CD4-positive, alpha-beta T cell (primary cell): ENCODE results near the gene BCCIP. TPM values are rescaled to one million over a fixed set of nuclear protein-coding genes. Genes with fewer than 3 reads are reported as not detected.

ENCODE experiments used
- ATAC-seq: fragments of 200-7000 bp; cut with Tn5 transposase; one replicate; pipeline ENCODE4 v1.10.0; 2022; ENCODE audit warnings: mild to moderate bottlenecking; ENCODE audit not compliant: poor library complexity
- CTCF ChIA-PET: fragments of 350-600 bp; sonication (Branson Sonifier 250); formaldehyde crosslinking; loops from one replicate; lab custom pipeline; 2021; ENCODE audit warnings: antibody characterized with exemption, inconsistent platforms; lab: Charles Lee
- POLR2A ChIA-PET: fragments of 350-600 bp; sonication (Branson Sonifier 250); formaldehyde crosslinking; loops from one replicate; lab custom pipeline; 2021; ENCODE audit warnings: antibody characterized with exemption, inconsistent platforms; lab: Charles Lee
- DNase-seq, 14 experiments: peaks; one replicate each; pipeline ENCODE4 v3.0.0-alpha.2; 2013 to 2020; ENCODE audit warnings: mixed read lengths in 2 of 14
- H3K27ac ChIP-seq, 2 donors: one replicate each; pipeline versions ENCODE4 v1.5.1 to v1.7.0; 2013; ENCODE audit warnings: low read length in 2 of 2, low read depth in 1 of 2, mild to moderate bottlenecking in 1 of 2
- H3K27me3 ChIP-seq, 2 experiments: 1 replicate in 1 of 2; 2 replicates in 1 of 2; pipeline versions ENCODE4 v1.6.1 to v1.7.0; 2013; ENCODE audit warnings: low read length in 2 of 2, control low read depth in 1 of 2, mild to moderate bottlenecking in 1 of 2, moderate library complexity in 1 of 2; ENCODE audit not compliant: insufficient read depth in 2 of 2, control insufficient read depth in 1 of 2
- H3K36me3 ChIP-seq: one replicate; pipeline ENCODE4 v1.6.1; 2013; ENCODE audit warnings: low read length, control low read depth; ENCODE audit not compliant: insufficient read depth
- H3K4me1 ChIP-seq: one replicate; pipeline ENCODE4 v1.6.1; 2013; ENCODE audit warnings: low read length, control low read depth; ENCODE audit not compliant: insufficient read depth
- H3K4me3 ChIP-seq: one replicate; pipeline ENCODE4 v1.5.1; 2013; ENCODE audit warnings: mild to moderate bottlenecking, low read length, moderate library complexity
- H3K9me3 ChIP-seq, 2 experiments: 1 replicate in 1 of 2; 2 replicates in 1 of 2; pipeline versions ENCODE4 v1.6.1 to v1.7.0; 2013; ENCODE audit warnings: low read length in 2 of 2, mild to moderate bottlenecking in 2 of 2, control low read depth in 1 of 2, moderate library complexity in 1 of 2; ENCODE audit not compliant: control insufficient read depth in 1 of 2, insufficient read depth in 1 of 2
- H3K27ac Mint-ChIP-seq: one replicate; pipeline ENCODE4 v1.8.0; 2020; ENCODE audit warnings: mixed read lengths
- H3K27me3 Mint-ChIP-seq: one replicate; pipeline ENCODE4 v1.8.0; 2021; ENCODE audit warnings: mixed read lengths
- H3K36me3 Mint-ChIP-seq: one replicate; pipeline ENCODE4 v1.8.0; 2021; ENCODE audit warnings: low read depth, mixed read lengths
- H3K4me1 Mint-ChIP-seq: one replicate; pipeline ENCODE4 v1.8.0; 2021; ENCODE audit warnings: low read depth, mixed read lengths
- H3K4me3 Mint-ChIP-seq: one replicate; pipeline ENCODE4 v1.8.0; 2020; ENCODE audit warnings: mild to moderate bottlenecking, mixed read lengths
- H3K9me3 Mint-ChIP-seq: one replicate; pipeline ENCODE4 v1.8.0; 2020; ENCODE audit warnings: mixed read lengths
- CTCF ChIP-seq: fragments of 200-600 bp; IDR thresholded peaks from one replicate; pipeline ENCODE4 v1.8.0; 2022; ENCODE audit warnings: antibody characterized with exemption, mild to moderate bottlenecking
- intact Hi-C, 2 experiments: fragments of 100-400 bp; cut with DNase I in 1 of 2; cut with micrococcal nuclease in 1 of 2; formaldehyde crosslinking; loops; one replicate each; pipeline versions ENCODE4 v1.15.1 to v1.9.0; 2023 to 2025; cut with DNase I, micrococcal nuclease
- total RNA-seq, 174 experiments: library from RNA in 2 of 174; stranded (reverse) in 2 of 174; gene quantifications; one replicate each; pipeline ENCODE4 v1.2.3 and lab custom pipeline; 2021 to 2026

Gene BCCIP
- total RNA-seq, 2 experiments from 2014 or later, result 31.2 to 32.7 TPM

DNA sequence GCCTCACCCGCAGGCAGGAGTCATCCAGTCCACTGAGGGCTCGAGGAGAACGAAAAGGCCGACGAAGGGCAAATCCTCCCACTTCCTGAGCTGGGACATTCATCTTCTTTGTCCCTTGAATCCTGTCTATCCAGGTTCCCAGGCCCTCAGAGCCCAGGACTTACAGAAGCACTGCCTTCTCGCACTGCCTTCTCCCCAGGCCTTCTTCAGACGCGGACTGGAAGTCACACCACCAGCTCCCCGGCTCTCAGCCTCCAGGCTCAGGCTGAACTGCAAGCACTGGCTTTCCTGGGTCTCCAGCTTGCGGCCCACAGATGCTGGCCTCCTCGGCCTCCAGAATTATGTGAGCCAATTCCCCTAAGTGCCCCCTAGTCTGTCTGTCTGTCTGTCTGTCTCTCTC is 41.3 kb upstream of the BCCIP start:
- no peak for ATAC-seq
- no peaks in the 10 kb centered on the region for H3K27me3 ChIP-seq
- no peak overlapping the region for H3K4me3 Mint-ChIP-seq
- H3K9me3 ChIP-seq, result no peaks in the 10 kb centered on the region
- H3K9me3 Mint-ChIP-seq, result no peaks in the 10 kb centered on the region
- intact Hi-C loops, result no loop called here
- CTCF ChIA-PET, result no interaction called here
- H3K4me1 ChIP-seq, result no peaks in the 10 kb centered on the region
- peaks cover 7% of the 10 kb centered on the region for H3K36me3 Mint-ChIP-seq
- TF ChIP-seq CTCF, result no peak
- DNase-seq, result no peak
- no peaks in the 10 kb centered on the region for H3K27me3 Mint-ChIP-seq
- POLR2A ChIA-PET, result no interaction called here
- H3K27ac ChIP-seq, result no peak overlapping the region
- no peaks in the 10 kb centered on the region for H3K36me3 ChIP-seq
- H3K4me3 ChIP-seq, result no peak overlapping the region
- peaks cover 2% of the 10 kb centered on the region for H3K4me1 Mint-ChIP-seq
- no peak overlapping the region for H3K27ac Mint-ChIP-seq

GRCh38 chr10:125782616-125783015 is 40.7 kb upstream of the BCCIP start:
- no peak overlapping the region for H3K4me3 ChIP-seq
- H3K27me3 Mint-ChIP-seq, result no peaks in the 10 kb centered on the region
- H3K9me3 ChIP-seq, result no peaks in the 10 kb centered on the region
- H3K4me3 Mint-ChIP-seq, result no peak overlapping the region
- H3K4me1 Mint-ChIP-seq, result peaks cover 7% of the 10 kb centered on the region
- ATAC-seq, result no peak
- H3K36me3 Mint-ChIP-seq, result peaks cover 12% of the 10 kb centered on the region
- intact Hi-C loops, result no loop called here
- H3K27ac Mint-ChIP-seq, result no peak overlapping the region
- H3K36me3 ChIP-seq, result no peaks in the 10 kb centered on the region
- TF ChIP-seq CTCF, result no peak
- CTCF ChIA-PET, result no interaction called here
- no peaks in the 10 kb centered on the region for H3K9me3 Mint-ChIP-seq
- peaks cover 6% of the 10 kb centered on the region for H3K4me1 ChIP-seq
- POLR2A ChIA-PET, result no interaction called here
- no peak overlapping the region for H3K27ac ChIP-seq
- H3K27me3 ChIP-seq, result no peaks in the 10 kb centered on the region
- DNase-seq, result no peak

DNA sequence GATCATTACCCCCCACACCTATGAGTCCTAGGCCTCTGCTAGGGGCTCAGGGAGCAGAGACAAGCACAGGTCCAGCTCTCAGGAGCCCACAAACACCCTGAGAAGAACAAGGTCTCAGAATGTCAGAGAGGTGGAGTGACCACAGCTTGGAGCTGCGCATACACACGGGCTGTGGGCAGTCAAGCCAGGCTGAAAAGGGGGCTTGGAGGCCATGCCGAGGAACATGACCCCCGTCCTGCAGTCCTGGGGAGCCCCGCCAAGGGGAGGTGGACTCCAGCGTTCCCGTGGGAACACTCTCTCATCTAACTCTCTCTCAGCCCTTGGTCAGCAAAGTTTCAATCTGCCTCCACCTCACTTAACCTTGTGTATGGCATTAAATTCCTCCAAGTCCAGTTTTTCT is 39.9 kb upstream of the BCCIP start:
- H3K9me3 Mint-ChIP-seq, result no peaks in the 10 kb centered on the region
- no peak overlapping the region for H3K27ac Mint-ChIP-seq
- DNase-seq, result no peak
- peaks cover 13% of the 10 kb centered on the region for H3K36me3 Mint-ChIP-seq
- peaks cover 15% of the 10 kb centered on the region for H3K4me1 Mint-ChIP-seq
- no peak overlapping the region for H3K4me3 Mint-ChIP-seq
- intact Hi-C loops, result no loop called here
- Histone ChIP-seq H3K36me3 (no peaks in the 10 kb centered on the region), H3K4me1 (peaks cover 13% of the 10 kb centered on the region), H3K9me3 (no peaks in the 10 kb centered on the region), H3K27me3 (no peaks in the 10 kb centered on the region), H3K27ac (no peak overlapping the region), H3K4me3 (no peak overlapping the region)
- POLR2A ChIA-PET, result no interaction called here
- TF ChIP-seq CTCF, result no peak
- no peaks in the 10 kb centered on the region for H3K27me3 Mint-ChIP-seq
- no peak for ATAC-seq
- CTCF ChIA-PET, result no interaction called here
